Kidney (tissue), 14 donors: ENCODE data around the gene FAM20A. TPM values are rescaled to one million over a fixed set of nuclear protein-coding genes. Genes with fewer than 3 reads are reported as not detected.

Experiments
- DNase-seq, 5 donors: peaks; one replicate each; pipeline ENCODE4 v3.0.0-alpha.2; 2013 to 2020
- FAIRE-seq: peaks from 2 replicates; lab custom pipeline; 2012; peaks lifted over from hg19 to GRCh38; lab: Jason Lieb, UNC
- H3K27ac ChIP-seq, 2 donors: one replicate each; pipeline ENCODE4 v1.7.0; 2013; ENCODE audit warnings: low read depth in 2 of 2, low read length in 2 of 2, inconsistent platforms in 1 of 2
- H3K27me3 ChIP-seq: one replicate; pipeline ENCODE4 v1.7.1; 2013; ENCODE audit warnings: low read length, inconsistent platforms; ENCODE audit not compliant: control insufficient read depth, insufficient read depth
- H3K36me3 ChIP-seq, 3 donors: one replicate each; pipeline versions ENCODE4 v1.7.0 to v1.7.1; 2013; ENCODE audit warnings: low read length in 3 of 3, control low read depth in 1 of 3, inconsistent platforms in 1 of 3; ENCODE audit not compliant: insufficient read depth in 3 of 3, control insufficient read depth in 2 of 3
- H3K4me1 ChIP-seq, 3 donors: one replicate each; pipeline versions ENCODE4 v1.7.0 to v1.7.1; 2013; ENCODE audit warnings: low read length in 3 of 3, inconsistent platforms in 1 of 3, low read depth in 1 of 3; ENCODE audit not compliant: control insufficient read depth in 2 of 3, insufficient read depth in 2 of 3
- H3K4me3 ChIP-seq, 3 donors: one replicate each; pipeline versions ENCODE4 v1.7.0 to v1.8.1; 2013; ENCODE audit warnings: low read length in 3 of 3, control low read depth in 1 of 3, inconsistent platforms in 1 of 3
- H3K9ac ChIP-seq, 3 donors: one replicate each; pipeline versions ENCODE4 v1.7.0 to v1.7.1; 2013; ENCODE audit warnings: low read length in 3 of 3, control low read depth in 1 of 3, inconsistent platforms in 1 of 3
- H3K9me3 ChIP-seq, 3 donors: one replicate each; pipeline versions ENCODE4 v1.7.0 to v1.7.1; 2013; ENCODE audit warnings: low read length in 3 of 3, control low read depth in 1 of 3, inconsistent platforms in 1 of 3; ENCODE audit not compliant: control insufficient read depth in 2 of 3, insufficient read depth in 1 of 3
- CTCF ChIP-seq: IDR thresholded peaks from 3 replicates; pipeline ENCODE4 v1.5.1; 2012; ENCODE audit warnings: mild to moderate bottlenecking, moderate library complexity, borderline replicate concordance; ENCODE audit not compliant: insufficient read depth; ENCODE audit errors: extremely low read depth
- intact Hi-C: fragments of 100-400 bp; cut with DNase I; formaldehyde crosslinking; loops from one replicate; pipeline ENCODE4 v1.11.1; 2022
- polyA plus RNA-seq: library from polyadenylated mRNA; stranded (reverse); fragments of 350-450 nt; fragmentation: Illumina TruSeq; extraction: RNeasy Lipid Tissue Mini Kit (QIAGEN cat#74804); gene quantifications from one replicate; pipeline ENCODE4 v1.2.3, GENCODE V29; 2014; ENCODE audit warnings: low read depth, low replicate concordance; ENCODE audit not compliant: insufficient read depth
- total RNA-seq: library from RNA; stranded (reverse); fragmentation: NEBNext Ultra II Directional; extraction: Animal tissue kit (Norgen Biotek cat#: 25700); gene quantifications from one replicate; pipeline ENCODE4 v1.2.1, GENCODE V29; 2021
- donor health status: control.
- donor health status: control.
- donor health status: control.
- donor health status: control.
- donor health status: control.
- donor health status: DM: yes; HTN: yes; CAD: no.
- donor health status: Normal renal cell carcinoma (clear cell type).

FAM20A gene
- total and polyA plus RNA-seq, 2 donors from 2014 or later, result 65.8 to 77.7 TPM

- no peaks in the 10 kb centered on the region for H3K27me3 ChIP-seq
- H3K36me3 ChIP-seq, result no peaks in the 10 kb centered on the region
- FAIRE-seq, result no peak
- no peak for TF ChIP-seq CTCF
- H3K4me3 ChIP-seq, result no peak overlapping the region
- H3K4me1 ChIP-seq, result peaks cover 0 to 3% (median 2%) of the 10 kb centered on the region in 3 donors
- intact Hi-C loops, result loop anchor here (10.0 kb wide), 1 partner anchor 82 kb away; no protein-coding TSS in a partner anchor
- no peak overlapping the region for H3K27ac ChIP-seq
- no peak overlapping the region for H3K9ac ChIP-seq
- no peaks in the 10 kb centered on the region for H3K9me3 ChIP-seq
- no peak for DNase-seq
Observed at GRCh38 chr17:68616334-68616733, 15.2 kb upstream of the FAM20A start.

- DNase-seq, result no peak
- no peak for TF ChIP-seq CTCF
- H3K9me3 ChIP-seq, result peaks cover 0 to 9% (median 0%) of the 10 kb centered on the region in 3 donors
- FAIRE-seq, result no peak
- no peaks in the 10 kb centered on the region for H3K36me3 ChIP-seq
- intact Hi-C loops, result loop anchor here (10.0 kb wide), 1 partner anchor 80 kb away; no protein-coding TSS in a partner anchor
- H3K27me3 ChIP-seq, result no peaks in the 10 kb centered on the region
- H3K4me3 ChIP-seq, result no peak overlapping the region
- peaks cover 0 to 3% (median 2%) of the 10 kb centered on the region in 3 donors for H3K4me1 ChIP-seq
- H3K9ac ChIP-seq, result no peak overlapping the region
- H3K27ac ChIP-seq, result no peak overlapping the region
Observed at GRCh38 chr17:68614718-68615117, 13.6 kb upstream of the FAM20A start.

- TF ChIP-seq CTCF, result peak; percentile 61
- Histone ChIP-seq H3K4me1 (peaks cover 0 to 3% (median 2%) of the 10 kb centered on the region in 3 donors), H3K36me3 (no peaks in the 10 kb centered on the region), H3K27ac (no peak overlapping the region), H3K9ac (no peak overlapping the region), H3K4me3 (no peak overlapping the region), H3K9me3 (peaks cover under 1 to 16% (median 6%) of the 10 kb centered on the region in 3 donors), H3K27me3 (no peaks in the 10 kb centered on the region)
- intact Hi-C loops, result loop anchor here (10.0 kb wide), 1 partner anchor 79 kb away; no protein-coding TSS in a partner anchor
- no peak for FAIRE-seq
- peak in 2 of 5 donors; percentile 63 to 64 for DNase-seq
Observed at GRCh38 chr17:68613739-68614298, 12.7 kb upstream of the FAM20A start.

GRCh38 chr17:68612923-68613292 lies 11.7 kb upstream of the FAM20A start:
- Histone ChIP-seq H3K4me3 (no peak overlapping the region), H3K4me1 (peaks cover 0 to 3% (median 2%) of the 10 kb centered on the region in 3 donors), H3K9ac (no peak overlapping the region), H3K27ac (no peak overlapping the region), H3K36me3 (no peaks in the 10 kb centered on the region), H3K9me3 (peaks cover 2 to 21% (median 7%) of the 10 kb centered on the region in 3 donors), H3K27me3 (no peaks in the 10 kb centered on the region)
- FAIRE-seq, result no peak
- no peak for TF ChIP-seq CTCF
- DNase-seq, result no peak
- intact Hi-C loops, result loop anchor here (10.0 kb wide), 1 partner anchor 78 kb away; no protein-coding TSS in a partner anchor
